Dermis microvascular lymphatic vessel endothelial cell (primary cell): Measurements from ENCODE around the gene CHRM4. TPM values are rescaled to one million over a fixed set of nuclear protein-coding genes. Genes with fewer than 3 reads are reported as not detected.

Experiments used
- total RNA-seq: library from RNA; depleted of rRNA; stranded (reverse); fragments of >200 nt; gene quantifications from 2 replicates; pipeline ENCODE4 v1.2.1, GENCODE V29; 2014

Gene CHRM4
- total RNA-seq, 1 donor from 2014 or later: under 0.01 TPM

Other genes with a start within 250 kb of the CHRM4 start
- gene CREB3L1, start 114.1 kb downstream of the CHRM4 start, total RNA-seq: under 0.01 and 0.25 TPM in 2 replicates
- gene DGKZ, start 44.3 kb downstream of the CHRM4 start, total RNA-seq: 51.6 and 61.3 TPM in 2 replicates
- gene MDK, start 10.1 kb downstream of the CHRM4 start, total RNA-seq: 34.8 and 58.0 TPM in 2 replicates
- 13.5 and 16.3 TPM in 2 replicates for gene AMBRA1, start 202.2 kb upstream of the CHRM4 start, total RNA-seq
- 3.0 and 5.2 TPM in 2 replicates for gene HARBI1, start 225.5 kb upstream of the CHRM4 start, total RNA-seq
- gene ATG13, start 225.8 kb upstream of the CHRM4 start, total RNA-seq: 46.3 and 61.1 TPM in 2 replicates